ENCODE results near the gene LAG3.

LAG3 gene

GRCh38 chr12:6822426-6823135, 50.3 kb downstream of the LAG3 start:
- no peak for DNase-seq (ENCODE audit: low read depth in 3 of 3)

- no peak for DNase-seq (ENCODE audit: low read depth in 3 of 3)
Observed at GRCh38 chr12:6823182-6824084, 51.1 kb downstream of the LAG3 start.

GRCh38 chr12:6824085-6824775, 51.9 kb downstream of the LAG3 start:
- no peak for DNase-seq (ENCODE audit: low read depth in 3 of 3)

GRCh38 chr12:6824901-6825381, 52.6 kb downstream of the LAG3 start:
- no peak for DNase-seq (ENCODE audit: low read depth in 3 of 3)

- peak; percentile 65 to 82 (median 74) for DNase-seq (ENCODE audit: low read depth in 3 of 3)
Observed at GRCh38 chr12:6825398-6826124, 53.2 kb downstream of the LAG3 start.

GRCh38 chr12:6826125-6826733, 53.9 kb downstream of the LAG3 start:
- DNase-seq (ENCODE audit: low read depth in 3 of 3) = no peak

- DNase-seq (ENCODE audit: low read depth in 3 of 3) = no peak
Observed at GRCh38 chr12:6826734-6827436, 54.6 kb downstream of the LAG3 start.

GRCh38 chr12:6827437-6827911, 55.2 kb downstream of the LAG3 start:
- peak in 2 of 3 experiments; percentile 17 to 26 for DNase-seq (ENCODE audit: low read depth in 3 of 3)
